Measurements from ENCODE around the gene NKX3-2.

DNA sequence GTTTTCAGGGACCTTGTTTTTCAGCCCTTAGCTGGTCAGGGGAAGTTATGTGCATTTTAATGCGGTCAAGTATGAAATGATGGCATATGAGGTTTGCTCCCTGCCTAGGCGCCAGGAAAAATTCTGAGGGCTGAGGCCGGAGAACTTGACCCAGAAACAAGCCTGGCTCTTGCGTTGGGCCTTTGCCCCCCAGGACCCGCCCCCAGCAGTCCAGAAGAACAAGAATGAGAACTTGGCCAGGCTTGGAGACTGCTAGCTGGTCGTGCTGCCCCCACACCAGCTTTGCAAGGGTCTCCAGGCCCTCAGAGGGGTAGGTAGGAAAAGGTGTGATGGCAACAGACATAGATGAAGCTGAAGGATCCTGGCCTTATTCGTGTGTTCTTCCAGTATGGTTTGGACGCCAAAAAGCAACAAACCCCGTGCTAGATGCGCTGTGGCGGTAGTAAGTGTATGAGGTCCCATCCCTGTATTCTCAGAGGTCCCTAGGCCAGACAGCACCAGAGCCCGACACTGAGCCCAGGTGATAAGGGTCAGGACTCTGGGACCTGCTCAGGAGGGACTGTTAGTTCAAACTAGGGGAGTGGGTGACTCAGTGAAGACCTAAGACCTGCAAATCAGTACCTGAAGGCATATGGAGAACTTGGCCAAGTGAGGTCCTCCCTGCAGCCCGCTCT, 10.5 kb downstream of the NKX3-2 start:
- TF ChIP-seq, protein P1, sequence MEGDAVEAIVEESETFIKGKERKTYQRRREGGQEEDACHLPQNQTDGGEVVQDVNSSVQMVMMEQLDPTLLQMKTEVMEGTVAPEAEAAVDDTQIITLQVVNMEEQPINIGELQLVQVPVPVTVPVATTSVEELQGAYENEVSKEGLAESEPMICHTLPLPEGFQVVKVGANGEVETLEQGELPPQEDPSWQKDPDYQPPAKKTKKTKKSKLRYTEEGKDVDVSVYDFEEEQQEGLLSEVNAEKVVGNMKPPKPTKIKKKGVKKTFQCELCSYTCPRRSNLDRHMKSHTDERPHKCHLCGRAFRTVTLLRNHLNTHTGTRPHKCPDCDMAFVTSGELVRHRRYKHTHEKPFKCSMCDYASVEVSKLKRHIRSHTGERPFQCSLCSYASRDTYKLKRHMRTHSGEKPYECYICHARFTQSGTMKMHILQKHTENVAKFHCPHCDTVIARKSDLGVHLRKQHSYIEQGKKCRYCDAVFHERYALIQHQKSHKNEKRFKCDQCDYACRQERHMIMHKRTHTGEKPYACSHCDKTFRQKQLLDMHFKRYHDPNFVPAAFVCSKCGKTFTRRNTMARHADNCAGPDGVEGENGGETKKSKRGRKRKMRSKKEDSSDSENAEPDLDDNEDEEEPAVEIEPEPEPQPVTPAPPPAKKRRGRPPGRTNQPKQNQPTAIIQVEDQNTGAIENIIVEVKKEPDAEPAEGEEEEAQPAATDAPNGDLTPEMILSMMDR (IDR thresholded peaks at IDR 0.05; ENCODE audit: insufficient read depth, low read depth, low read length) = no peak
- TF ChIP-seq EZH2 (IDR thresholded peaks at IDR 0.05; ENCODE audit: insufficient read depth, low read length) = peak; percentile 34
